H1 (cell line): ENCODE results near the gene MC4R. TPM values are rescaled to one million over a fixed set of nuclear protein-coding genes. Genes with fewer than 3 reads are reported as not detected.

Experiments used
- CTCF ChIA-PET: fragments of 300-600 bp; sonication (Branson Sonifier 250); formaldehyde crosslinking; loops from one replicate; lab custom pipeline; 2021; ENCODE audit not compliant: partially characterized antibody; lab: Charles Lee
- POLR2A ChIA-PET: fragments of 300-600 bp; sonication (Branson Sonifier 250); formaldehyde crosslinking; loops from one replicate; lab custom pipeline; 2021; ENCODE audit warnings: inconsistent platforms; ENCODE audit not compliant: partially characterized antibody; lab: Charles Lee
- DNase-seq, 2 experiments: peaks; one replicate each; pipeline versions ENCODE4 v3.0.0 to v3.0.0-alpha.2; 2010 to 2022; ENCODE audit warnings: low spot score in 2 of 2, low read depth in 1 of 2, mixed read lengths in 1 of 2
- FAIRE-seq: peaks from 2 replicates; lab custom pipeline; 2011; peaks lifted over from hg19 to GRCh38; lab: Jason Lieb, UNC
- H2AFZ ChIP-seq: 2 replicates; pipeline ENCODE4 v1.8.1; 2012; ENCODE audit warnings: low read length, inconsistent platforms
- H2AK5ac ChIP-seq: 2 replicates; pipeline ENCODE4 v1.6.1; 2013; ENCODE audit warnings: low read depth, low read length
- H2BK120ac ChIP-seq: replicated peaks from 2 replicates; pipeline ENCODE3; 2013; ENCODE audit warnings: low read depth, low read length, inconsistent platforms
- H2BK12ac ChIP-seq: 2 replicates; pipeline ENCODE4 v1.6.1; 2013; ENCODE audit warnings: low read depth, low read length
- H2BK15ac ChIP-seq: 2 replicates; pipeline ENCODE4 v1.6.1; 2013; ENCODE audit warnings: low read length
- H2BK20ac ChIP-seq: 2 replicates; pipeline ENCODE4 v1.6.1; 2013; ENCODE audit warnings: low read length
- H2BK5ac ChIP-seq: 2 replicates; pipeline ENCODE4 v1.6.1; 2013; ENCODE audit warnings: low read depth, low read length
- H3K14ac ChIP-seq: 2 replicates; pipeline ENCODE4 v1.6.1; 2013; ENCODE audit warnings: inconsistent platforms; ENCODE audit not compliant: insufficient read length
- H3K18ac ChIP-seq: 2 replicates; pipeline ENCODE4 v1.6.1; 2013; ENCODE audit warnings: low read length; ENCODE audit errors: extremely low read depth
- H3K23ac ChIP-seq: 2 replicates; pipeline ENCODE4 v1.6.1; 2013; ENCODE audit warnings: inconsistent platforms; ENCODE audit not compliant: insufficient read length
- H3K23me2 ChIP-seq: 2 replicates; pipeline ENCODE4 v1.6.1; 2013; ENCODE audit warnings: low read depth, low read length
- H3K27ac ChIP-seq: 2 replicates; pipeline ENCODE4 v1.6.1; 2011; ENCODE audit warnings: low read depth, low read length, inconsistent platforms
- H3K27me3 ChIP-seq, 4 experiments: replicated peaks in 1 of 4; 1 replicate in 1 of 4; 2 replicates in 3 of 4; pipeline versions ENCODE4 v1.6.1 to v1.8.1; 2011 to 2013; ENCODE audit warnings: low read length in 3 of 4, mild to moderate bottlenecking in 3 of 4, inconsistent platforms in 2 of 4, mixed read lengths in 2 of 4, moderate library complexity in 1 of 4; ENCODE audit not compliant: control insufficient read depth in 3 of 4, insufficient read depth in 3 of 4; ENCODE audit errors: extremely low read depth in 1 of 4
- H3K36me3 ChIP-seq, 4 experiments: 2 replicates each; pipeline versions ENCODE4 v1.6.1 to v1.8.1; 2011 to 2013; ENCODE audit warnings: mild to moderate bottlenecking in 4 of 4, low read length in 3 of 4, moderate library complexity in 2 of 4, control low read depth in 1 of 4, inconsistent platforms in 1 of 4; ENCODE audit not compliant: insufficient read depth in 4 of 4, control insufficient read depth in 2 of 4
- H3K4ac ChIP-seq: replicated peaks from 2 replicates; pipeline ENCODE3; 2013; ENCODE audit warnings: low read length, low read depth, mixed read lengths, inconsistent platforms; ENCODE audit not compliant: insufficient read length
- H3K4me1 ChIP-seq, 4 experiments: replicated peaks in 1 of 4; 1 replicate in 1 of 4; 2 replicates in 3 of 4; pipeline versions ENCODE4 v1.6.1 to v1.8.1; 2011 to 2013; ENCODE audit warnings: low read length in 3 of 4, inconsistent platforms in 2 of 4, mixed read lengths in 1 of 4; ENCODE audit not compliant: insufficient read depth in 4 of 4, control insufficient read depth in 3 of 4
- H3K4me2 ChIP-seq, 2 experiments: 2 replicates each; pipeline versions ENCODE4 v1.6.1 to v1.8.1; 2011 to 2013; ENCODE audit warnings: low read depth in 2 of 2, low read length in 2 of 2, control low read depth in 1 of 2, inconsistent platforms in 1 of 2, mild to moderate bottlenecking in 1 of 2; ENCODE audit not compliant: insufficient read depth in 1 of 2
- H3K4me3 ChIP-seq, 4 experiments: fragments of 200-600, 300-600 bp in 1 of 4; sonication (generic), shearing (Covaris generic), sonication (Bioruptor Twin) in 1 of 4; 2 replicates each; pipeline versions ENCODE4 v1.5.1 to v1.8.1; 2011 to 2016; ENCODE audit warnings: low read length in 4 of 4, low read depth in 3 of 4, control low read depth in 2 of 4, inconsistent platforms in 2 of 4, mild to moderate bottlenecking in 2 of 4, mixed read lengths in 1 of 4, moderate library complexity in 1 of 4; ENCODE audit not compliant: insufficient read depth in 2 of 4; ENCODE audit errors: extremely low read depth in 1 of 4
- H3K56ac ChIP-seq: replicated peaks from 2 replicates; pipeline ENCODE3; 2013; ENCODE audit warnings: low read depth, mild to moderate bottlenecking, mixed read lengths, low read length, inconsistent platforms; ENCODE audit not compliant: insufficient read length
- H3K79me1 ChIP-seq: 2 replicates; pipeline ENCODE4 v1.6.1; 2013; ENCODE audit warnings: low read depth, low read length, control low read depth
- H3K79me2 ChIP-seq, 2 experiments: 2 replicates each; pipeline versions ENCODE4 v1.6.1 to v1.8.1; 2012 to 2013; ENCODE audit warnings: low read length in 2 of 2, mild to moderate bottlenecking in 2 of 2, inconsistent platforms in 1 of 2; ENCODE audit not compliant: insufficient read depth in 2 of 2, control insufficient read depth in 1 of 2
- H3K9ac ChIP-seq, 4 experiments: replicated peaks in 1 of 4; 1 replicate in 1 of 4; 2 replicates in 3 of 4; pipeline versions ENCODE4 v1.6.1 to v1.8.1; 2011 to 2013; ENCODE audit warnings: low read depth in 3 of 4, low read length in 3 of 4, control low read depth in 2 of 4, mild to moderate bottlenecking in 2 of 4, moderate library complexity in 2 of 4, inconsistent platforms in 1 of 4; ENCODE audit errors: extremely low read depth in 1 of 4
- H3K9me3 ChIP-seq, 2 experiments: 2 replicates each; pipeline versions ENCODE4 v1.6.1 to v1.8.1; 2012 to 2013; ENCODE audit warnings: mild to moderate bottlenecking in 2 of 2, moderate library complexity in 2 of 2, control low read depth in 1 of 2, inconsistent platforms in 1 of 2, low read depth in 1 of 2, low read length in 1 of 2, mixed read lengths in 1 of 2; ENCODE audit not compliant: insufficient read depth in 2 of 2
- H4K20me1 ChIP-seq, 2 experiments: replicated peaks in 1 of 2; 2 replicates each; pipeline versions ENCODE3 to v1.8.1; 2011 to 2013; ENCODE audit warnings: inconsistent platforms in 2 of 2, low read length in 2 of 2, mild to moderate bottlenecking in 1 of 2; ENCODE audit not compliant: insufficient read depth in 2 of 2, control insufficient read depth in 1 of 2
- H4K5ac ChIP-seq: 2 replicates; pipeline ENCODE4 v1.6.1; 2013; ENCODE audit warnings: low read length, low read depth, mixed read lengths, inconsistent platforms; ENCODE audit not compliant: insufficient read length
- H4K8ac ChIP-seq: 2 replicates; pipeline ENCODE4 v1.8.0; 2013; ENCODE audit warnings: mild to moderate bottlenecking, moderate library complexity, low read length, inconsistent platforms; ENCODE audit not compliant: insufficient read depth; ENCODE audit errors: extremely low read depth
- H4K91ac ChIP-seq: replicated peaks from 2 replicates; pipeline ENCODE3; 2013; ENCODE audit warnings: low read length, mixed read lengths, inconsistent platforms; ENCODE audit not compliant: insufficient read length
- CREB1 ChIP-seq: IDR thresholded peaks from 2 replicates; pipeline ENCODE4 v1.6.1; 2012; ENCODE audit warnings: inconsistent platforms
- CTBP2 ChIP-seq: IDR thresholded peaks from 2 replicates; pipeline ENCODE4 v1.7.0; 2011; ENCODE audit warnings: borderline replicate concordance, mild to moderate bottlenecking, moderate library complexity, mixed read lengths, low read length; ENCODE audit not compliant: insufficient read depth, insufficient read length
- SAP30 ChIP-seq: fragments of 300-600 bp; sonication (generic); IDR thresholded peaks from 2 replicates; pipeline ENCODE4 v1.7.1; 2012; ENCODE audit warnings: low read length, moderate library complexity, mild to moderate bottlenecking, inconsistent platforms; ENCODE audit not compliant: insufficient read depth, insufficient replicate concordance
- WGBS, 2 experiments: shearing (Covaris generic) in 1 of 2; methylation state at CpG; one replicate each; pipeline versions ENCODE4 v1.1.6 to v1.1.7; 2013 to 2015; ENCODE audit warnings: low lambda C conversion rate in 2 of 2, mixed read lengths in 2 of 2, inconsistent platforms in 1 of 2, low coverage in 1 of 2, missing lambda C conversion rate in 1 of 2; ENCODE audit not compliant: insufficient replicate concordance in 2 of 2, insufficient coverage in 1 of 2, insufficient read length in 1 of 2; ENCODE audit errors: extremely low coverage in 1 of 2, missing lambda C conversion rate in 1 of 2; 5-methylcytosine and 5-hydroxymethylcytosine counted together
- polyA plus RNA-seq, 7 experiments: library from polyadenylated mRNA; depleted of rRNA in 3 of 7; stranded (reverse) in 5 of 7; unstranded in 2 of 7; fragments of >200 nt in 5 of 7; fragments of 200-250 nt in 2 of 7; gene quantifications; 1 replicate in 5 of 7; 2 replicates in 1 of 7; 4 replicates in 1 of 7; pipeline versions ENCODE4 v1.2.1 to v1.2.3, GENCODE V29; 2011 to 2013; ENCODE audit warnings: missing spikeins in 2 of 7, mixed read lengths in 2 of 7
- total RNA-seq: library from RNA; stranded (reverse); fragmentation: NEBNext Ultra II Directional; extraction: Animal tissue kit (Norgen Biotek cat#: 25700); gene quantifications from 2 replicates; pipeline ENCODE4 v1.2.1, GENCODE V29; 2021

The MC4R gene
- total and polyA plus RNA-seq, 2 of the 8 experiments (the other 6 are each of a cell fraction or from before 2014, with no cell fraction given), result 0.11 TPM; not detected in 1

DNA sequence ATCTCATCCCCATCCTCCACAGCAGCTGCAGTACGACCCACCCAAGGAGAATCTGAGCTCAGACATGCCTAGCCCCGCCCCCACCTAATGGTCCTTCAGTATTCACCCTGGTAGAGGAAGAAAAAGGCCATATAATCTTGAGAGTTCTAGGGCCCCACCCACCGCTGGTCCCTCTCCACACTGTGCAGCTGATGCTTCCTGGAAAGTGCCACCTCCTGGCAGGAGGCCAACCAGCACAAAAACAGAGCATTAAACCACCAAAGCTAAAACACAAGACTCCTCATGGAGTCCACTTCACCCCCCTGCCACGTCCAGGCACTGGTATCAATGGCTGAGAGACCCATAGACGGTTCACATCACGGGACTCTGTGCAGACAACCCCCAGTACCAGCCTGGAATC, 40.7 kb downstream of the MC4R start:
- Histone ChIP-seq H2BK15ac (no peak overlapping the region), H3K36me3 (no peaks in the 10 kb centered on the region), H2AK5ac (no peak overlapping the region), H3K23me2 (no peaks in the 10 kb centered on the region), H4K8ac (no peak overlapping the region), H3K4me1 (no peaks in the 10 kb centered on the region), H2BK5ac (no peak overlapping the region), H3K27me3 (no peaks in the 10 kb centered on the region), H2BK12ac (no peak overlapping the region), H3K23ac (no peak overlapping the region), H4K20me1 (no peaks in the 10 kb centered on the region), H3K4ac (no peak overlapping the region), H3K4me3 (no peak overlapping the region), H3K9me3 (peaks cover 6 to 9% of the 10 kb centered on the region in 2 experiments; a peak in 2 of 4 replicates), H3K9ac (no peak overlapping the region), H3K4me2 (no peak overlapping the region), H3K18ac (no peak overlapping the region), H3K27ac (no peak overlapping the region), H4K5ac (no peak overlapping the region), H4K91ac (no peak overlapping the region), H3K56ac (no peak overlapping the region), H3K79me2 (no peaks in the 10 kb centered on the region), H2BK20ac (no peak overlapping the region), H3K14ac (no peak overlapping the region), H2BK120ac (no peak overlapping the region), H2AFZ (no peak overlapping the region), H3K79me1 (no peaks in the 10 kb centered on the region)
- 91% methylated on average over 6 of the region's 6 CpGs; no CpG with 5 or more reads in 1 of the 2 experiments for WGBS, 2 experiments
- ChIA-PET POLR2A (no interaction called here), CTCF (interaction anchor here (0.6 to 1.6 kb wide), 3 partner anchors 31 to 239 kb away, joined by 3 to 4 read pairs (median 3); no protein-coding TSS in a partner anchor)
- no peak for TF ChIP-seq SAP30
- no peak for TF ChIP-seq CTBP2
- no peak for TF ChIP-seq CREB1
- no peak for DNase-seq
- no peak for FAIRE-seq
